ENCODE data around the gene FOCAD.

GRCh38 chr9:20701060-20701459 lies 17.0 kb downstream of the FOCAD start:
- TF ChIP-seq, protein P1, sequence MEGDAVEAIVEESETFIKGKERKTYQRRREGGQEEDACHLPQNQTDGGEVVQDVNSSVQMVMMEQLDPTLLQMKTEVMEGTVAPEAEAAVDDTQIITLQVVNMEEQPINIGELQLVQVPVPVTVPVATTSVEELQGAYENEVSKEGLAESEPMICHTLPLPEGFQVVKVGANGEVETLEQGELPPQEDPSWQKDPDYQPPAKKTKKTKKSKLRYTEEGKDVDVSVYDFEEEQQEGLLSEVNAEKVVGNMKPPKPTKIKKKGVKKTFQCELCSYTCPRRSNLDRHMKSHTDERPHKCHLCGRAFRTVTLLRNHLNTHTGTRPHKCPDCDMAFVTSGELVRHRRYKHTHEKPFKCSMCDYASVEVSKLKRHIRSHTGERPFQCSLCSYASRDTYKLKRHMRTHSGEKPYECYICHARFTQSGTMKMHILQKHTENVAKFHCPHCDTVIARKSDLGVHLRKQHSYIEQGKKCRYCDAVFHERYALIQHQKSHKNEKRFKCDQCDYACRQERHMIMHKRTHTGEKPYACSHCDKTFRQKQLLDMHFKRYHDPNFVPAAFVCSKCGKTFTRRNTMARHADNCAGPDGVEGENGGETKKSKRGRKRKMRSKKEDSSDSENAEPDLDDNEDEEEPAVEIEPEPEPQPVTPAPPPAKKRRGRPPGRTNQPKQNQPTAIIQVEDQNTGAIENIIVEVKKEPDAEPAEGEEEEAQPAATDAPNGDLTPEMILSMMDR (IDR thresholded peaks at IDR 0.05 in 2 of 3, conservative IDR thresholded peaks at IDR 0.05 in 1 of 3; ENCODE audit: borderline replicate concordance in 1 of 3, insufficient read depth in 1 of 3, low read depth in 2 of 3, low read length in 2 of 3), result no peak
- TF ChIP-seq EZH2 (IDR thresholded peaks at IDR 0.05) (no peak), POLR2A (IDR thresholded peaks at IDR 0.05; ENCODE audit: borderline replicate concordance, extremely low read depth, insufficient read depth, insufficient read length) (no peak), POLR2AphosphoS5 (IDR thresholded peaks at IDR 0.05; ENCODE audit: low read depth, low read length) (no peak), ZNF274 (IDR thresholded peaks at IDR 0.05; ENCODE audit: low read depth, low read length) (no peak), CEBPB (IDR thresholded peaks at IDR 0.05; ENCODE audit: low read depth) (no peak), SRF (IDR thresholded peaks at IDR 0.05; ENCODE audit: low read depth) (no peak), FOSL1 (IDR thresholded peaks at IDR 0.05; ENCODE audit: low read depth) (no peak), RAD21 (IDR thresholded peaks at IDR 0.05; ENCODE audit: low read depth) (no peak), EGR1 (IDR thresholded peaks at IDR 0.05; ENCODE audit: low read depth) (no peak), SP1 (IDR thresholded peaks at IDR 0.05; ENCODE audit: low read depth) (no peak)
- TF ChIP-seq, protein P2, sequence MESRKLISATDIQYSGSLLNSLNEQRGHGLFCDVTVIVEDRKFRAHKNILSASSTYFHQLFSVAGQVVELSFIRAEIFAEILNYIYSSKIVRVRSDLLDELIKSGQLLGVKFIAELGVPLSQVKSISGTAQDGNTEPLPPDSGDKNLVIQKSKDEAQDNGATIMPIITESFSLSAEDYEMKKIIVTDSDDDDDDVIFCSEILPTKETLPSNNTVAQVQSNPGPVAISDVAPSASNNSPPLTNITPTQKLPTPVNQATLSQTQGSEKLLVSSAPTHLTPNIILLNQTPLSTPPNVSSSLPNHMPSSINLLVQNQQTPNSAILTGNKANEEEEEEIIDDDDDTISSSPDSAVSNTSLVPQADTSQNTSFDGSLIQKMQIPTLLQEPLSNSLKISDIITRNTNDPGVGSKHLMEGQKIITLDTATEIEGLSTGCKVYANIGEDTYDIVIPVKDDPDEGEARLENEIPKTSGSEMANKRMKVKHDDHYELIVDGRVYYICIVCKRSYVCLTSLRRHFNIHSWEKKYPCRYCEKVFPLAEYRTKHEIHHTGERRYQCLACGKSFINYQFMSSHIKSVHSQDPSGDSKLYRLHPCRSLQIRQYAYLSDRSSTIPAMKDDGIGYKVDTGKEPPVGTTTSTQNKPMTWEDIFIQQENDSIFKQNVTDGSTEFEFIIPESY (IDR thresholded peaks at IDR 0.05; ENCODE audit: extremely low read depth, insufficient replicate concordance, low read length), result no peak
- TF ChIP-seq, protein P3, sequence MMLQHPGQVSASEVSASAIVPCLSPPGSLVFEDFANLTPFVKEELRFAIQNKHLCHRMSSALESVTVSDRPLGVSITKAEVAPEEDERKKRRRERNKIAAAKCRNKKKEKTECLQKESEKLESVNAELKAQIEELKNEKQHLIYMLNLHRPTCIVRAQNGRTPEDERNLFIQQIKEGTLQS (IDR thresholded peaks at IDR 0.05), result no peak

Data from HCT116 (cell line).